SU-DHL-6 (cell line): Measurements from ENCODE around the gene UGT1A10.

Source experiments
- H2AFZ ChIP-seq: fragments of 200-600 bp; sonication (generic); 2 replicates; pipeline ENCODE4 v1.6.1; 2014; ENCODE audit warnings: low read depth, mild to moderate bottlenecking, moderate library complexity, mixed read lengths, antibody characterized with exemption, low read length; ENCODE audit not compliant: severe bottlenecking
- H3F3A ChIP-seq: fragments of 200-600 bp; shearing (Covaris generic); 2 replicates; pipeline ENCODE4 v1.6.0; 2016; ENCODE audit warnings: antibody characterized with exemption, mild to moderate bottlenecking; ENCODE audit not compliant: insufficient read depth
- H3K27ac ChIP-seq: fragments of 200-600 bp; sonication (generic); 2 replicates; pipeline ENCODE4 v1.5.1; 2016; ENCODE audit warnings: low read depth, mild to moderate bottlenecking, low read length, moderate library complexity, mixed read lengths
- H3K27me3 ChIP-seq: fragments of 200-600 bp; sonication (generic), shearing (Covaris generic); 2 replicates; pipeline ENCODE4 v1.6.0; 2014; ENCODE audit warnings: mild to moderate bottlenecking, low read length
- H3K36me3 ChIP-seq: fragments of 200-600 bp; sonication (generic); 2 replicates; pipeline ENCODE4 v1.6.1; 2014; ENCODE audit warnings: mild to moderate bottlenecking, low read length, mixed read lengths
- H3K4me2 ChIP-seq: fragments of 300-600, 200-600 bp; shearing (Covaris generic), sonication (generic); 2 replicates; pipeline ENCODE4 v1.6.0; 2014; ENCODE audit warnings: low read length, low read depth, mild to moderate bottlenecking; ENCODE audit not compliant: poor library complexity, severe bottlenecking
- H3K4me3 ChIP-seq: fragments of 200-600 bp; sonication (generic); 2 replicates; pipeline ENCODE4 v1.5.1; 2014; ENCODE audit warnings: antibody characterized with exemption, low read length, mild to moderate bottlenecking, mixed read lengths; ENCODE audit not compliant: insufficient read depth, poor library complexity, severe bottlenecking
- H3K79me2 ChIP-seq: fragments of 200-600 bp; sonication (generic); 2 replicates; pipeline ENCODE4 v1.6.1; 2014; ENCODE audit warnings: mild to moderate bottlenecking, low read length, moderate library complexity; ENCODE audit not compliant: insufficient read depth
- H3K9ac ChIP-seq: fragments of 200-600 bp; sonication (generic); 2 replicates; pipeline ENCODE4 v1.7.0; 2014; ENCODE audit warnings: mild to moderate bottlenecking, low read length
- H3K9me2 ChIP-seq: fragments of 200-600 bp; sonication (generic); replicated peaks from 2 replicates; pipeline ENCODE4 v1.6.1; 2014; ENCODE audit warnings: low read length; ENCODE audit not compliant: insufficient read depth
- H3K9me3 ChIP-seq: fragments of 200-600 bp; sonication (generic); 2 replicates; pipeline ENCODE4 v1.6.1; 2014; ENCODE audit warnings: low read length, mixed read lengths; ENCODE audit not compliant: insufficient read depth
- H4K20me1 ChIP-seq: fragments of 200-600 bp; sonication (generic); 2 replicates; pipeline ENCODE4 v1.6.1; 2014; ENCODE audit warnings: low read depth, mild to moderate bottlenecking, antibody characterized with exemption, low read length, moderate library complexity, mixed read lengths
- CTCF ChIP-seq: fragments of 200-600 bp; sonication (generic); IDR thresholded peaks from one replicate; pipeline ENCODE4 v1.5.1; 2017; ENCODE audit warnings: antibody characterized with exemption, mild to moderate bottlenecking, low read length, moderate library complexity; ENCODE audit not compliant: insufficient read depth, poor library complexity, severe bottlenecking
- EZH2phosphoT487 ChIP-seq: fragments of 200-600 bp; sonication (generic), shearing (Covaris generic); conservative IDR thresholded peaks from 2 replicates; pipeline ENCODE4 v1.6.1; 2018; ENCODE audit warnings: mild to moderate bottlenecking, antibody characterized with exemption, low read length, moderate library complexity, mixed read lengths

UGT1A10 gene

GRCh38 chr2:233772153-233772552 is 135.9 kb downstream of the UGT1A10 start:
- no peak overlapping the region for H3K4me2 ChIP-seq
- no peaks in the 10 kb centered on the region for H3K9me2 ChIP-seq
- no peak overlapping the region for H2AFZ ChIP-seq
- H3F3A ChIP-seq: no peaks in the 10 kb centered on the region
- no peaks in the 10 kb centered on the region for H3K27me3 ChIP-seq
- no peaks in the 10 kb centered on the region for H3K36me3 ChIP-seq
- no peak overlapping the region for H3K27ac ChIP-seq
- no peaks in the 10 kb centered on the region for H3K9me3 ChIP-seq
- H4K20me1 ChIP-seq: no peaks in the 10 kb centered on the region
- no peak for TF ChIP-seq EZH2phosphoT487
- no peak for TF ChIP-seq CTCF
- no peak overlapping the region for H3K4me3 ChIP-seq
- no peaks in the 10 kb centered on the region for H3K79me2 ChIP-seq
- no peak overlapping the region for H3K9ac ChIP-seq

GRCh38 chr2:233772583-233772982 is 136.3 kb downstream of the UGT1A10 start:
- Histone ChIP-seq H3K27me3 (no peaks in the 10 kb centered on the region), H3K4me2 (no peak overlapping the region), H3K36me3 (no peaks in the 10 kb centered on the region), H3K79me2 (no peaks in the 10 kb centered on the region), H2AFZ (no peak overlapping the region), H3K9ac (no peak overlapping the region), H3F3A (no peaks in the 10 kb centered on the region), H4K20me1 (no peaks in the 10 kb centered on the region), H3K9me2 (no peaks in the 10 kb centered on the region), H3K4me3 (no peak overlapping the region), H3K9me3 (no peaks in the 10 kb centered on the region), H3K27ac (no peak overlapping the region)
- no peak for TF ChIP-seq CTCF
- no peak for TF ChIP-seq EZH2phosphoT487

GRCh38 chr2:233773854-233774253 is 137.6 kb downstream of the UGT1A10 start:
- Histone ChIP-seq H3K36me3 (no peaks in the 10 kb centered on the region), H3K4me2 (no peak overlapping the region), H3F3A (no peaks in the 10 kb centered on the region), H4K20me1 (no peaks in the 10 kb centered on the region), H3K9ac (no peak overlapping the region), H3K9me3 (no peaks in the 10 kb centered on the region), H2AFZ (no peak overlapping the region), H3K79me2 (no peaks in the 10 kb centered on the region), H3K4me3 (no peak overlapping the region), H3K27me3 (no peaks in the 10 kb centered on the region), H3K9me2 (no peaks in the 10 kb centered on the region), H3K27ac (no peak overlapping the region)
- TF ChIP-seq EZH2phosphoT487 (no peak), CTCF (no peak)

- Histone ChIP-seq H4K20me1 (no peaks in the 10 kb centered on the region), H3F3A (no peaks in the 10 kb centered on the region), H3K9ac (no peak overlapping the region), H3K36me3 (no peaks in the 10 kb centered on the region), H3K79me2 (no peaks in the 10 kb centered on the region), H3K27me3 (no peaks in the 10 kb centered on the region), H2AFZ (no peak overlapping the region), H3K4me2 (no peak overlapping the region), H3K27ac (no peak overlapping the region), H3K9me2 (no peaks in the 10 kb centered on the region), H3K4me3 (no peak overlapping the region), H3K9me3 (no peaks in the 10 kb centered on the region)
- TF ChIP-seq CTCF (no peak), EZH2phosphoT487 (no peak)
Observed at GRCh38 chr2:233775414-233775813, 139.2 kb downstream of the UGT1A10 start.
